Peyer's patch (tissue), 4 donors: ENCODE data around the gene CLEC4G.

Experiments used
- POLR2A ChIP-seq, 2 donors: fragments of 450-650 bp; IDR thresholded peaks; one replicate each; pipeline ENCODE4 v1.5.1; 2017; ENCODE audit warnings: antibody characterized with exemption in 2 of 2, mild to moderate bottlenecking in 2 of 2, moderate library complexity in 2 of 2
- TF ChIP-seq, protein P1 (sequence below), 6 experiments: fragments of 450-650 bp in 4 of 6; fragments of 200-600 bp in 2 of 6; sonication (generic) in 1 of 6; IDR thresholded peaks; one replicate each; pipeline ENCODE4 v1.5.1; 2017 to 2019; ENCODE audit warnings: antibody characterized with exemption in 6 of 6, mild to moderate bottlenecking in 3 of 6, moderate library complexity in 1 of 6

DNA sequence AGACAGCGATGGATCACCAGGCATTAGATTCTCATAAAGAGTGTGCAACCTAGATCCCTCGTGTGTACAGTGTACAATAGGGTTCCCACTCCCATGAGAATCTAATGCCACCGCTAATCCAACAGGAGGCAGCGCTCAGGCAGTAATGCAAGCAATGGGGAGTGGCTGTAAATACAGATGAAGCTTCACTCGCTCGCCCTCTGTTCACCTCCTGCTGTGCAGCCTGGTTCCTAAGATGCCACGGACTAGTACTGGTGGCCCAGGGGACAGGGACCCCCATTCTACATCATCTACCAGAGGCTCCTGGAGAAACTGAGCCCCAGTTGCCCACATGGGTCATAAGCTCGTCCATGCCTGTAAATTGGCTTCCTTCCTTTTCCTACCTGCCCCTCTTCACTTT is 39.2 kb upstream of the CLEC4G start:
- no peak for TF ChIP-seq POLR2A (IDR thresholded peaks at IDR 0.05)
- TF ChIP-seq, protein P1, sequence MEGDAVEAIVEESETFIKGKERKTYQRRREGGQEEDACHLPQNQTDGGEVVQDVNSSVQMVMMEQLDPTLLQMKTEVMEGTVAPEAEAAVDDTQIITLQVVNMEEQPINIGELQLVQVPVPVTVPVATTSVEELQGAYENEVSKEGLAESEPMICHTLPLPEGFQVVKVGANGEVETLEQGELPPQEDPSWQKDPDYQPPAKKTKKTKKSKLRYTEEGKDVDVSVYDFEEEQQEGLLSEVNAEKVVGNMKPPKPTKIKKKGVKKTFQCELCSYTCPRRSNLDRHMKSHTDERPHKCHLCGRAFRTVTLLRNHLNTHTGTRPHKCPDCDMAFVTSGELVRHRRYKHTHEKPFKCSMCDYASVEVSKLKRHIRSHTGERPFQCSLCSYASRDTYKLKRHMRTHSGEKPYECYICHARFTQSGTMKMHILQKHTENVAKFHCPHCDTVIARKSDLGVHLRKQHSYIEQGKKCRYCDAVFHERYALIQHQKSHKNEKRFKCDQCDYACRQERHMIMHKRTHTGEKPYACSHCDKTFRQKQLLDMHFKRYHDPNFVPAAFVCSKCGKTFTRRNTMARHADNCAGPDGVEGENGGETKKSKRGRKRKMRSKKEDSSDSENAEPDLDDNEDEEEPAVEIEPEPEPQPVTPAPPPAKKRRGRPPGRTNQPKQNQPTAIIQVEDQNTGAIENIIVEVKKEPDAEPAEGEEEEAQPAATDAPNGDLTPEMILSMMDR (IDR thresholded peaks at IDR 0.05) = no peak
